SK-N-MC (cell line): ENCODE measurements around the gene SFTPA1.
"Not testable (repeated sequence)": the region's sequence is repeated elsewhere in the genome, so short reads cannot be mapped to it uniquely, and the experiment has no call there.

Experiments used
- DNase-seq: peaks from one replicate; pipeline ENCODE4 v3.0.0-alpha.2; 2011; ENCODE audit warnings: low read depth, low spot score
- H3K27ac ChIP-seq: fragments of 200-600 bp; sonication (generic); 2 replicates; pipeline ENCODE4 v1.5.1; 2016; ENCODE audit warnings: mixed run types
- H3K36me3 ChIP-seq: fragments of 200-600 bp; sonication (generic); 2 replicates; pipeline ENCODE4 v1.6.1; 2017; ENCODE audit warnings: antibody characterized with exemption, low read length, mixed read lengths; ENCODE audit not compliant: insufficient read depth
- H3K4me3 ChIP-seq: fragments of 200-600 bp; sonication (generic); 2 replicates; pipeline ENCODE4 v1.5.1; 2016
- H3K9ac ChIP-seq: fragments of 200-600 bp; sonication (generic); 2 replicates; pipeline ENCODE4 v1.8.0; 2017; ENCODE audit warnings: mixed run types, mixed read lengths; ENCODE audit not compliant: insufficient read length
- H3K9me3 ChIP-seq: fragments of 200-600 bp; sonication (generic); 2 replicates; pipeline ENCODE4 v1.6.1; 2017; ENCODE audit warnings: low read depth, mild to moderate bottlenecking, antibody characterized with exemption, low read length, moderate library complexity, mixed read lengths
- EZH2 ChIP-seq: fragments of 200-600 bp; sonication (generic); IDR thresholded peaks from one replicate; pipeline ENCODE4 v1.6.1; 2017; ENCODE audit warnings: antibody characterized with exemption
- FOXP2 ChIP-seq: optimal IDR thresholded peaks from 2 replicates; pipeline ENCODE3; 2011; ENCODE audit warnings: mild to moderate bottlenecking, moderate library complexity; ENCODE audit not compliant: insufficient read depth; ENCODE audit errors: extremely low read length, control extremely low read depth
- POLR2AphosphoS5 ChIP-seq: IDR thresholded peaks from 2 replicates; pipeline ENCODE4 v1.6.1; 2012; ENCODE audit warnings: mild to moderate bottlenecking, low read depth, low read length, borderline replicate concordance

SFTPA1 gene

DNA sequence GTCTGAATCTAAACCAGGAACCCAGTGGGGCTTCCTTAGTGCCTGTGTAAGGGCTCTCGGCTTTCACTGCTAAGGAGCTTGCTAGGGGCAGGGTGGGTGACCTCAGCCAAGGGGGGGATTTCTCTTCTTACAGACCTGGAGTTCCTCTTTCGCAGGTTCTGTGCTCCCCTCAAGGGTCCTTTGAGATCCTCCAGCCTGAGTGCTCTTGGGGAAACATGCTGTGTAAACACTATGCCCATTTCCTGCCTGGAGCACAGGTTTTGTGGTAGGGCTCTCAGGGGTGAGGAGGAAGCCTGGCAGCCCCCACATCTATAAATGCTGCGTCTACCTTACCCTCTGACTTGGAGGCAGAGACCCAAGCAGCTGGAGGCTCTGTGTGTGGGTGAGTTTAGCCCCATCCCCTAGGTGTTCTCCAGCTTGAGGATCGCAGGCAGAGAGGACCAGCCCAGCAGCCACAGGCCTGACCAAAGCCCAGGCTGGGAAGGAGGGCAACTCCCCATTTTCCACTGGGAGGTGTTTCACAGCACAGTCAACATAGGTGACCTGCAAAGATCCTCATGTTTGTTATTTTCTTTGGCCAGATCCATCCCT is at the start of gene SFTPA1:
TSS of gene SFTPA1 (plus strand) at position 339 of the 591 bp plus-strand sequence. CDS start 887 bp downstream, outside the sequence.
- H3K9ac ChIP-seq = no peak within 1 kb of the TSS
- DNase-seq = no peak
- no peak within 1 kb of the TSS for H3K27ac ChIP-seq
- TF ChIP-seq POLR2AphosphoS5 (no peak), EZH2 (no peak), FOXP2 (no peak)
- H3K4me3 ChIP-seq = no peak within 1 kb of the TSS
- no peaks in the 10 kb centered on the region for H3K36me3 ChIP-seq
- no peaks in the 10 kb centered on the region for H3K9me3 ChIP-seq

GRCh38 chr10:79561257-79561656 is 49.5 kb upstream of the SFTPA1 start:
- no peak for DNase-seq
- TF ChIP-seq FOXP2 = no peak
- TF ChIP-seq EZH2 = no peak
- no peak for TF ChIP-seq POLR2AphosphoS5
- no peak overlapping the region for H3K9ac ChIP-seq
- no peaks in the 10 kb centered on the region for H3K36me3 ChIP-seq
- no peaks in the 10 kb centered on the region for H3K9me3 ChIP-seq
- H3K4me3 ChIP-seq = no peak overlapping the region
- no peak overlapping the region for H3K27ac ChIP-seq

DNA sequence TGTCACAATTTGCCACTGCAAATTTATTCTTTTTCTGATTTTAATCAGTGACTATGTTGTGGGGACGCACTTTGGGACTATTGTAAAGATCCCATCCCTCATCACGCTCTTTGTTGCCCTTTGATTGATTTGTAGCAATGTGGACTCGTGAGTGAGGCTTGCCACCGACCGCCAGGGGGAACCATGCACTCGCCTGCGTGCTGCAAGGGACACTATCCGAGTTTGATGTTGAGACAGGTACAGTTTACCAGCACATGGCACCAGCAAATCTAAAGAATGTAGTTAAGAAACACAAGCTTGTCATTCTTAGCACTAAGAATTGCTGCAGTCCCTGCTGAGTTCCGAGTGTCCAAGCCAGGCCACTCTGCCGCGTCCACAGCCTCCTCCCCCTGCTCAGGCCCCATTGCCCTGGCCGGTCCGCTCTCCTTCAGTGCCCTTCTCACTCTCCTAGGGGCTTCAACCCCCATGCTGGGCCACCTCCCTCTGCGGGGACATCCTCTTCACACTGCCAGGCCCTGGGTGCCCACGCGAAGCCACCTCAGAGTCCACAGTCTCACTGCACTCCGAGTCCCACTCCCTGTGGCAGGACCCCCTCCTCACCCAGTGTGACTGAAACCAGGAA is 48.5 kb upstream of the SFTPA1 start:
- Histone ChIP-seq H3K9ac (no peak overlapping the region), H3K4me3 (no peak overlapping the region), H3K36me3 (no peaks in the 10 kb centered on the region), H3K9me3 (no peaks in the 10 kb centered on the region), H3K27ac (no peak overlapping the region)
- DNase-seq = peak; percentile 0
- TF ChIP-seq FOXP2 (no peak), POLR2AphosphoS5 (no peak), EZH2 (no peak)

DNA sequence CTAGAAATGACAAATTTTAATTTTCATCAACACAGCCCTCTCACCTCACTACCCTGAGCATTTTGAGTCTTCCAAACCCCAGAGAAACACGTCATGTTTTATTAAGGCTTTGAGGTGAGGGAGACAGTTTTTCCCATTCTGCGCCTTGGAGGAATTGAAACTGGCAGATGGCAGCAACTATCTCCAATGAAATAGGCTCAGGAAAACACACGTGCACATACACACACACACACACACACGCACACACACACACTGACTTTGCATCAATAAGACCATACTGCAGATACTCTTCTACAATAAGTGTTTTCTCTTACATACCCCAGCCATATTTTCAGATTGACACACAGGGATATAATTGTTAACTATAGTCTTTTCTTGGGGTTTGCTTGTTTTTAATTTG is 47.3 kb upstream of the SFTPA1 start:
- H3K9ac ChIP-seq = no peak overlapping the region
- no peak overlapping the region for H3K4me3 ChIP-seq
- H3K9me3 ChIP-seq = no peaks in the 10 kb centered on the region
- no peak overlapping the region for H3K27ac ChIP-seq
- no peaks in the 10 kb centered on the region for H3K36me3 ChIP-seq
- TF ChIP-seq FOXP2 (no peak), EZH2 (no peak), POLR2AphosphoS5 (no peak)
- no peak for DNase-seq

DNA sequence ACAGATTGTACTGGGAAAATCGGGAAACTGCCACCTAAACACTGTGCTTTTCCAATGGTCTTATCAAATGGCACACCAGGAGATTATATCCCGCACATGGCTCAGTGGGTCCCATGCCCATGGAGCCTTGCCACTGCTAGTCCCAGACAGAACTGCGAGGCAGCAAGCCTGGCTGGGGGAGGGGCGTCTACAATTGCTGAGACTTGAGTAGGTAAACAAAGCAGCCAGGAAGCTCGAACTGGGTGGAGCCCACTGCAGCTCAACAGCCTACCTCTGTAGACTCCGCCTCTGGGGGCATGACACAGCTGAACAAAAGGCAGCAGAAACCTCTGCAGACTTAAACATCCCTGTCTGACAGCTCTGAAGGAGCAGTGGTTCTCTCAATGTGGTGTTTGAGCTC is 40.1 kb upstream of the SFTPA1 start:
- H3K27ac ChIP-seq, DNase-seq, H3K4me3 ChIP-seq, H3K36me3 ChIP-seq, H3K9ac ChIP-seq, H3K9me3 ChIP-seq: not testable (repeated sequence)

DNA sequence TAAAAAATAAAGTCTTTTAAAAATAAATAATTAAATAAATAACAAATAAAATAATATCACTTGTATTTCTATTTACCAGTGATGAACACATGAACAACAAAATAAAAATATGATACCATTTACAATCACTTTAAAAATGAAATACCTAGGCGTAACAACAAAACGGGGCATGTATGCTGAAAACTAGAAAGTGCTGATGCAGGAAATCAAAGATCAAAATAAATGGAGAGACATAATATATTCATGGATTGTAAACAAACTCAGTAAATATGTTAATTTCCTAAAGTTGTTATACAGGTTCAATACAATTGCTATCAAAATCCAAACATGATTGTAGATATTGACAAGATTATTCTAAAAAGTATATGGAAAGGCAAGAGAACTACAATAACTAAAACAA is 31.4 kb upstream of the SFTPA1 start:
- no peak for DNase-seq
- no peak for TF ChIP-seq FOXP2
- no peak for TF ChIP-seq POLR2AphosphoS5
- Histone ChIP-seq H3K36me3 (no peaks in the 10 kb centered on the region), H3K9ac (no peak overlapping the region), H3K4me3 (no peak overlapping the region), H3K9me3 (no peaks in the 10 kb centered on the region), H3K27ac (no peak overlapping the region)

DNA sequence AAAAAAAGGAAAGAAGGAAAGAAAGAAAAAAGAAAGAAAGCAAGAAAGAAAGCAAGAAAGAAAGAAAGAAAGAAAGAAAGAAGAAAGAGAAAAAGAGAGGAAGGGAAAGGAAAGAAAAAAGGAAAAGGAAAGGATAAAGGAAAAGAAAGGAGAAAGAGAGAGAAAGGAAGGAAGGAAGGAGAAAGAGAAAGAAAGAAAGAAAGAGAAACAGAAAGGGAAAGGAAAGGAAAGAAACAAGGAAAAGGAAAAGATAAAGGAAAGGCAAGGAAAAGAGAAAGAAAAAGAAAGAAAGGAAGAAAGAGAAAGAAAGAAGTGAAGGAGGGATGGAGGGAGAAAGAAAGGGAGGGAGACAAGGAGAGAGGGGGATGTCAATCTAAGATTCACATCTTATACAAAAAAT is 29.7 kb upstream of the SFTPA1 start:
- H3K9ac ChIP-seq = no peak overlapping the region
- H3K9me3 ChIP-seq = no peaks in the 10 kb centered on the region
- no peak for DNase-seq
- no peak overlapping the region for H3K27ac ChIP-seq
- no peak overlapping the region for H3K4me3 ChIP-seq
- no peaks in the 10 kb centered on the region for H3K36me3 ChIP-seq
- TF ChIP-seq POLR2AphosphoS5 = no peak

DNA sequence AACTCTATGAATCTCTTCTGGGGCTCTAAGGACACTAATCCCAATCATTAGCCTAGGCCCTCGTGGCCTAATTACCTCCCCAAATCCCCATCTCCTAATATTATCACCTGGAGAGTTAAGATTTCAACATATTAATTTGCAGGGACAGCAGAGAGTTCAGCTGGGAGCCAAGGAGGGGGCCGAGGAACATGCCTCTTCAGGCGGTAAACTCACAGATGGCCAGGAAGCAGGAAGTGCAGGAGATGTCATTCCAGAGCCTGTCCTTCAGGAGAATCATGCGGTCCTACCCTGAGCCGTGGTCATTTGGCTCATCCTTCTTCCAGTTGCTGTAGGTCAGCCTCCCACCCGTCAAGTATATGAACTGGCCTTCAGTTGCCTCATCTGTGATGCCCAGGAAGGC is 28.6 kb upstream of the SFTPA1 start:
- TF ChIP-seq POLR2AphosphoS5 (no peak), EZH2 (no peak), FOXP2 (no peak)
- no peaks in the 10 kb centered on the region for H3K9me3 ChIP-seq
- no peak overlapping the region for H3K9ac ChIP-seq
- no peak overlapping the region for H3K4me3 ChIP-seq
- no peak for DNase-seq
- no peak overlapping the region for H3K27ac ChIP-seq
- H3K36me3 ChIP-seq = no peaks in the 10 kb centered on the region

- not testable (repeated sequence) for DNase-seq, H3K4me3 ChIP-seq, H3K9ac ChIP-seq, H3K36me3 ChIP-seq, H3K9me3 ChIP-seq, H3K27ac ChIP-seq
Measured at GRCh38 chr10:79582954-79583353, 27.8 kb upstream of the SFTPA1 start.
